GM12878 (cell line): ENCODE data around the gene CCDC71. TPM values are rescaled to one million over a fixed set of nuclear protein-coding genes. Genes with fewer than 3 reads are reported as not detected.

Experiments
- ATAC-seq: fragments of 200-7000 bp; cut with Tn5 transposase; 3 replicates; pipeline ENCODE4 v1.9.1; 2020; ENCODE audit warnings: mild to moderate bottlenecking, moderate library complexity
- BruUV-seq: library from RNA; stranded (reverse); fragments of 400-500 nt; replicated peaks from 2 replicates; lab custom pipeline; 2021; lab: Mats Ljungman, UMichigan
- CTCF ChIA-PET: fragments of 300-600 bp; sonication (Branson Sonifier 250); formaldehyde crosslinking; extraction: SDS; loops from one replicate; lab custom pipeline; 2021; ENCODE audit warnings: inconsistent platforms; lab: Yijun Ruan, JAX
- POLR2A ChIA-PET: fragments of 350-600 bp; formaldehyde crosslinking; extraction: SDS; loops from one replicate; lab custom pipeline; 2021; ENCODE audit warnings: inconsistent platforms; lab: Charles Lee
- RAD21 ChIA-PET: fragments of 300-600 bp; sonication (Branson Sonifier 250); formaldehyde crosslinking; loops from one replicate; lab custom pipeline; 2023; ENCODE audit warnings: antibody characterized with exemption; ENCODE audit not compliant: unreplicated experiment; lab: Charles Lee
- SMC1A ChIA-PET: fragments of 300-600 bp; sonication (Branson Sonifier 250); formaldehyde crosslinking; loops from one replicate; lab custom pipeline; 2023; ENCODE audit not compliant: unreplicated experiment, uncharacterized antibody; lab: Charles Lee
- DNase-seq: peaks from one replicate; pipeline ENCODE4 v3.0.0-alpha.2; 2011; ENCODE audit warnings: low read depth, low spot score
- FAIRE-seq: peaks from 3 replicates; lab custom pipeline; 2011; peaks lifted over from hg19 to GRCh38; lab: Jason Lieb, UNC
- H2AFZ ChIP-seq: 2 replicates; pipeline ENCODE4 v1.6.0; 2011; ENCODE audit warnings: low read depth, low read length, control low read depth; ENCODE audit not compliant: control insufficient read depth
- H3K27ac ChIP-seq: 2 replicates; pipeline ENCODE4 v1.5.1; 2011; ENCODE audit warnings: control low read depth; ENCODE audit not compliant: control insufficient read depth, insufficient read depth
- H3K27me3 ChIP-seq, 2 experiments: replicated peaks in 1 of 2; 2 replicates each; pipeline versions ENCODE4 v1.6.0 to v1.6.1; 2011; ENCODE audit warnings: low read length in 1 of 2; ENCODE audit not compliant: control insufficient read depth in 2 of 2, insufficient read depth in 2 of 2
- H3K36me3 ChIP-seq, 2 experiments: 2 replicates each; pipeline ENCODE4 v1.5.1; 2011; ENCODE audit warnings: low read length in 1 of 2; ENCODE audit not compliant: control insufficient read depth in 2 of 2, insufficient read depth in 2 of 2
- H3K4me1 ChIP-seq: 2 replicates; pipeline ENCODE4 v1.6.1; 2011; ENCODE audit warnings: mild to moderate bottlenecking, low read length, moderate library complexity, mixed read lengths; ENCODE audit not compliant: control insufficient read depth, insufficient read depth
- H3K4me2 ChIP-seq: 2 replicates; pipeline ENCODE4 v1.6.0; 2011; ENCODE audit warnings: control low read depth; ENCODE audit not compliant: control insufficient read depth, insufficient read depth
- H3K4me3 ChIP-seq: fragments of 200-600 bp; sonication (generic); 2 replicates; pipeline ENCODE4 v1.5.1; 2016
- H3K79me2 ChIP-seq: 2 replicates; pipeline ENCODE4 v1.6.0; 2011; ENCODE audit warnings: low read length; ENCODE audit not compliant: control insufficient read depth, insufficient read depth
- H3K9ac ChIP-seq: 2 replicates; pipeline ENCODE4 v1.8.0; 2011; ENCODE audit warnings: low read length, control low read depth, mixed read lengths; ENCODE audit not compliant: control insufficient read depth, insufficient read depth
- H3K9me3 ChIP-seq: replicated peaks from 3 replicates; pipeline ENCODE4 v1.5.1; 2011; ENCODE audit warnings: mild to moderate bottlenecking, low read length; ENCODE audit not compliant: control insufficient read depth, insufficient read depth
- H4K20me1 ChIP-seq: 2 replicates; pipeline ENCODE4 v1.6.0; 2011; ENCODE audit not compliant: control insufficient read depth, insufficient read depth
- BHLHE40 ChIP-seq, 2 experiments: fragments of 450-650 bp in 1 of 2; IDR thresholded peaks; 2 replicates each; pipeline ENCODE4 v1.6.1; 2011 to 2017; ENCODE audit warnings: low read depth in 2 of 2, borderline replicate concordance in 1 of 2, improper control_type of control experiment in 1 of 2, low read length in 1 of 2, mild to moderate bottlenecking in 1 of 2
- HCFC1 ChIP-seq: fragments of 150-350 bp; IDR thresholded peaks from 2 replicates; pipeline ENCODE4 v1.6.1; 2014; ENCODE audit warnings: low read length
- MYC ChIP-seq: IDR thresholded peaks from 2 replicates; pipeline ENCODE4 v1.6.1; 2011; ENCODE audit warnings: mild to moderate bottlenecking, low read length, moderate library complexity, inconsistent platforms; ENCODE audit not compliant: insufficient read depth, insufficient replicate concordance, insufficient read length, severe bottlenecking
- POU2F2 ChIP-seq: IDR thresholded peaks from 3 replicates; pipeline ENCODE4 v1.6.1; 2011; ENCODE audit warnings: low read depth, mild to moderate bottlenecking, low read length, borderline replicate concordance
- SREBF1 ChIP-seq: IDR thresholded peaks from 2 replicates; pipeline ENCODE4 v1.6.1; 2012; ENCODE audit warnings: mild to moderate bottlenecking, low read length
- ZNF687 ChIP-seq: fragments of 450-650 bp; IDR thresholded peaks from 2 replicates; pipeline ENCODE4 v1.6.1; 2017; ENCODE audit warnings: mild to moderate bottlenecking, moderate library complexity
- WGBS: methylation state at CpG from one replicate; pipeline ENCODE4 v1.1.6; 2016; ENCODE audit warnings: low lambda C conversion rate; ENCODE audit not compliant: insufficient replicate concordance, insufficient coverage; ENCODE audit errors: missing lambda C conversion rate; 5-methylcytosine and 5-hydroxymethylcytosine counted together
- in situ Hi-C: fragments of 300-500 bp; cut with MboI; formaldehyde crosslinking; loops from 9 replicates; pipeline ENCODE4 v1.14.3; 2018; ENCODE audit warnings: mixed read lengths
- intact Hi-C: fragments of 100-400 bp; cut with micrococcal nuclease; formaldehyde crosslinking; loops from one replicate; pipeline ENCODE4 v1.14.2; 2022; ENCODE audit not compliant: unreplicated experiment
- polyA plus RNA-seq, 11 experiments: library from polyadenylated mRNA; depleted of rRNA in 4 of 11; unstranded in 6 of 11; stranded (reverse) in 5 of 11; fragments of >200 nt; fragmentation: Nextera tagmentation in 4 of 11; fragmentation: Illumina TruSeq in 1 of 11; extraction: Ambion mirVana in 4 of 11; extraction: Trizol in 1 of 11; gene quantifications; 1 replicate in 1 of 11; 2 replicates in 10 of 11; pipeline versions ENCODE4 v1.2.1 to v1.2.3, GENCODE V29; 2011 to 2016; ENCODE audit warnings: inconsistent platforms in 2 of 11, missing spikeins in 2 of 11, low read depth in 1 of 11
- total RNA-seq, 4 experiments: library from RNA; depleted of rRNA in 3 of 4; stranded (reverse); fragments of >200 nt in 3 of 4; fragmentation: Illumina TruSeq in 1 of 4; extraction: Trizol in 1 of 4; gene quantifications; 2 replicates each; pipeline versions ENCODE4 v1.2.1 to v1.2.3, GENCODE V29; 2013 to 2021

CCDC71 gene
- total and polyA plus RNA-seq, 10 of the 15 experiments (the other 5 are each of a cell fraction or from before 2014, with no cell fraction given), result 0.20 to 38.0 (median 16.1) TPM

- FAIRE-seq (no peak), ATAC-seq (peak; percentile 40; the same call in 2 of the 3 replicates), DNase-seq (no peak)
- no peaks in the 10 kb centered on the region for H3K36me3 ChIP-seq
- ChIA-PET POLR2A (no interaction called here), CTCF (interaction anchor here (0.6 to 1.0 kb wide), 2 partner anchors 145 to 297 kb away, joined by 3 to 8 read pairs; no protein-coding TSS in a partner anchor), RAD21 (interaction anchor here (0.6 kb wide), 1 partner anchor 1964 kb away, joined by 3 read pairs; no protein-coding TSS in a partner anchor), SMC1A (no interaction called here)
- no peak within 1 kb of the TSS for H3K4me2 ChIP-seq
- H3K79me2 ChIP-seq, result no peaks in the 10 kb centered on the region
- intact Hi-C loops, result no loop called here
- peaks cover 3 to 4% of the 10 kb centered on the region in 2 experiments; a peak in 2 of 4 replicates for H3K27me3 ChIP-seq
- no peaks in the 10 kb centered on the region for H3K9me3 ChIP-seq
- no peak within 1 kb of the TSS for H3K9ac ChIP-seq
- no peak within 1 kb of the TSS for H3K4me3 ChIP-seq
- H3K27ac ChIP-seq, result no peak within 1 kb of the TSS
- WGBS, result 19% methylated on average over 19 of the region's 28 CpGs
- no peaks in the 10 kb centered on the region for H4K20me1 ChIP-seq
- no peaks in the 10 kb centered on the region for H3K4me1 ChIP-seq
- H2AFZ ChIP-seq, result no peak within 1 kb of the TSS
- no TSS peak for BruUV-seq
- in situ Hi-C loops, result no loop called here
- TF ChIP-seq BHLHE40 (IDR thresholded peaks at IDR 0.05; ENCODE audit: borderline replicate concordance in 1 of 2, low read depth in 2 of 2, low read length in 1 of 2) (no peak), MYC (no peak), POU2F2 (no peak), HCFC1 (no peak), SREBF1 (no peak), ZNF687 (no peak)
These were observed 33.5 kb downstream of the CCDC71 start, which contains the start of gene LAMB2 for GRCh38 chr3:49132437-49133225. TSS of gene LAMB2 (minus strand) at chr3:49133050. CDS start at chr3:49132867, 183 bp downstream.
